ENCODE data around the gene FKBP4. TPM values are rescaled to one million over a fixed set of nuclear protein-coding genes. Genes with fewer than 3 reads are reported as not detected.

The FKBP4 gene
- total and polyA plus RNA-seq, 2 of the 13 experiments (the other 11 are each of a cell fraction or from before 2014, with no cell fraction given), result 25.7 to 66.1 TPM

DNA sequence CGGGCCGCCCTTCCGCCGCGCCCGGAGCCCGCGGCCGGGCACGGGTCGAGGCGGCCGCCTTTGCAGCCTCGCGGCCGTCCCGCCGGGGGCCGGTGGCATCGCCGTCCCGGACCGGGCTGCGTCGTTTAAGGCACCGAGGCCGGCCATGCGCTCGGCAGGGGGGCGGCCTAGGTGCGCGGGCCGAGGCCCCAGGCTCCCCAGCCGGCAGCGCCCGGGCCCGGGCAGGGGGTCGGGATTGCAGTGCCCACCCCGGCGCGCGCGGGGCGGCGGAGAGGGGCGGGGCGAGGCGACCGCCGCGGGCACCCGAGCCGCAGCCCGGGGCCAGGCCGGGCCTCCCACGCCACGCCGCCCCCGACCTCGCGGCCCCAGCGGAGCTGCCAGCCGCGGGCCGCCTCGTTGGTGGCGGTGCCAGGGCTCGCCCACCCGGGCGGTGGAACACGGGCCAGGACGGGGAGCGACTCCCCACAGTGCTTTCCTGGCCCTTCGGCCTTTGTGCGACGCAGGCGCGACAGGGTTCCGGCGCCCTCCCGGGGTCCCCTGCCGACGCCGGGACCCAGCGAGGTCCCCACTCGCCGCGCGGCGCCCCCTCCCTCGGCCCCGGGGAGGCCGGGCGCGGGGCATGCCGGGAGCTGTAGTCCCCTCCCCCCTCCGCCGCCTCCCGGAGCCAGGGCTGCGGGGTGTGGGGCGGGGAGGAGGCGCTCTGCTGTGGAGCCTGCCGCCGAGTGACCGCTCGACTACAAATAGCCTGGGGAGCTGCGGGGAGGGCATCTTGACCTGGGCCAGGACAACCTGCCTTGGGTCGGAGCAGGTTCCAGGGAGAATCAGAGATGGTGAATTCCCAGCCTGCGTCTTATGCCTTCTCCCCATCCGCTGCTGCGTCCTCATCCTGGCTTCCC, 769 bp downstream of the FKBP4 start (continued):
- TF ChIP-seq, protein P1, sequence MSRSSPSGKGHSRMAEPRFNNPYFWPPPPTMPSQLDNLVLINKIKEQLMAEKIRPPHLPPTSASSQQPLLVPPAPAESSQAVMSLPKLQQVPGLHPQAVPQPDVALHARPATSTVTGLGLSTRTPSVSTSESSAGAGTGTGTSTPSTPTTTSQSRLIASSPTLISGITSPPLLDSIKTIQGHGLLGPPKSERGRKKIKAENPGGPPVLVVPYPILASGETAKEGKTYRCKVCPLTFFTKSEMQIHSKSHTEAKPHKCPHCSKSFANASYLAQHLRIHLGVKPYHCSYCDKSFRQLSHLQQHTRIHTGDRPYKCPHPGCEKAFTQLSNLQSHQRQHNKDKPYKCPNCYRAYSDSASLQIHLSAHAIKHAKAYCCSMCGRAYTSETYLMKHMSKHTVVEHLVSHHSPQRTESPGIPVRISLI (CRISPR knock-in tag; IDR thresholded peaks at IDR 0.05; ENCODE audit: borderline replicate concordance), result no peak
- no peak for TF ChIP-seq ZNF644 (CRISPR knock-in tag; IDR thresholded peaks at IDR 0.05; ENCODE audit: low read depth)
- TF ChIP-seq, protein P2, sequence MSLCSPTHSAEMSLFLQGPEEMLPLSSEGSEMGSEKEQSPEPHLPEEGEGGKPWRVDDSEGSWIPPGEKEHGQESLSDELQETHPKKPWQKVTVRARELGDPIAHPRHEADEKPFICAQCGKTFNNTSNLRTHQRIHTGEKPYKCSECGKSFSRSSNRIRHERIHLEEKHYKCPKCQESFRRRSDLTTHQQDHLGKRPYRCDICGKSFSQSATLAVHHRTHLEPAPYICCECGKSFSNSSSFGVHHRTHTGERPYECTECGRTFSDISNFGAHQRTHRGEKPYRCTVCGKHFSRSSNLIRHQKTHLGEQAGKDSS (CRISPR knock-in tag; IDR thresholded peaks at IDR 0.05; ENCODE audit: borderline replicate concordance, low read depth), result no peak; the same call in 1 of the 2 replicates
- TF ChIP-seq ZSCAN20 (CRISPR knock-in tag; IDR thresholded peaks at IDR 0.05; ENCODE audit: borderline replicate concordance), result no peak
- TF ChIP-seq TBP (CRISPR knock-in tag; IDR thresholded peaks at IDR 0.05), result no peak
- TF ChIP-seq, protein P3, sequence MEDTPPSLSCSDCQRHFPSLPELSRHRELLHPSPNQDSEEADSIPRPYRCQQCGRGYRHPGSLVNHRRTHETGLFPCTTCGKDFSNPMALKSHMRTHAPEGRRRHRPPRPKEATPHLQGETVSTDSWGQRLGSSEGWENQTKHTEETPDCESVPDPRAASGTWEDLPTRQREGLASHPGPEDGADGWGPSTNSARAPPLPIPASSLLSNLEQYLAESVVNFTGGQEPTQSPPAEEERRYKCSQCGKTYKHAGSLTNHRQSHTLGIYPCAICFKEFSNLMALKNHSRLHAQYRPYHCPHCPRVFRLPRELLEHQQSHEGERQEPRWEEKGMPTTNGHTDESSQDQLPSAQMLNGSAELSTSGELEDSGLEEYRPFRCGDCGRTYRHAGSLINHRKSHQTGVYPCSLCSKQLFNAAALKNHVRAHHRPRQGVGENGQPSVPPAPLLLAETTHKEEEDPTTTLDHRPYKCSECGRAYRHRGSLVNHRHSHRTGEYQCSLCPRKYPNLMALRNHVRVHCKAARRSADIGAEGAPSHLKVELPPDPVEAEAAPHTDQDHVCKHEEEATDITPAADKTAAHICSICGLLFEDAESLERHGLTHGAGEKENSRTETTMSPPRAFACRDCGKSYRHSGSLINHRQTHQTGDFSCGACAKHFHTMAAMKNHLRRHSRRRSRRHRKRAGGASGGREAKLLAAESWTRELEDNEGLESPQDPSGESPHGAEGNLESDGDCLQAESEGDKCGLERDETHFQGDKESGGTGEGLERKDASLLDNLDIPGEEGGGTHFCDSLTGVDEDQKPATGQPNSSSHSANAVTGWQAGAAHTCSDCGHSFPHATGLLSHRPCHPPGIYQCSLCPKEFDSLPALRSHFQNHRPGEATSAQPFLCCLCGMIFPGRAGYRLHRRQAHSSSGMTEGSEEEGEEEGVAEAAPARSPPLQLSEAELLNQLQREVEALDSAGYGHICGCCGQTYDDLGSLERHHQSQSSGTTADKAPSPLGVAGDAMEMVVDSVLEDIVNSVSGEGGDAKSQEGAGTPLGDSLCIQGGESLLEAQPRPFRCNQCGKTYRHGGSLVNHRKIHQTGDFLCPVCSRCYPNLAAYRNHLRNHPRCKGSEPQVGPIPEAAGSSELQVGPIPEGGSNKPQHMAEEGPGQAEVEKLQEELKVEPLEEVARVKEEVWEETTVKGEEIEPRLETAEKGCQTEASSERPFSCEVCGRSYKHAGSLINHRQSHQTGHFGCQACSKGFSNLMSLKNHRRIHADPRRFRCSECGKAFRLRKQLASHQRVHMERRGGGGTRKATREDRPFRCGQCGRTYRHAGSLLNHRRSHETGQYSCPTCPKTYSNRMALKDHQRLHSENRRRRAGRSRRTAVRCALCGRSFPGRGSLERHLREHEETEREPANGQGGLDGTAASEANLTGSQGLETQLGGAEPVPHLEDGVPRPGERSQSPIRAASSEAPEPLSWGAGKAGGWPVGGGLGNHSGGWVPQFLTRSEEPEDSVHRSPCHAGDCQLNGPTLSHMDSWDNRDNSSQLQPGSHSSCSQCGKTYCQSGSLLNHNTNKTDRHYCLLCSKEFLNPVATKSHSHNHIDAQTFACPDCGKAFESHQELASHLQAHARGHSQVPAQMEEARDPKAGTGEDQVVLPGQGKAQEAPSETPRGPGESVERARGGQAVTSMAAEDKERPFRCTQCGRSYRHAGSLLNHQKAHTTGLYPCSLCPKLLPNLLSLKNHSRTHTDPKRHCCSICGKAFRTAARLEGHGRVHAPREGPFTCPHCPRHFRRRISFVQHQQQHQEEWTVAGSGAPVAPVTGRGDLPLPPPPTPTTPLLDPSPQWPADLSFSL (CRISPR knock-in tag; IDR thresholded peaks at IDR 0.05), result no peak
- peak; percentile 39; the same call in 1 of the 2 replicates for TF ChIP-seq ZNF564 (CRISPR knock-in tag; IDR thresholded peaks at IDR 0.05)
- no peak for TF ChIP-seq KAT7 (CRISPR knock-in tag; IDR thresholded peaks at IDR 0.05; ENCODE audit: borderline replicate concordance)
- TF ChIP-seq MED13 (CRISPR knock-in tag; IDR thresholded peaks at IDR 0.05), result no peak
- no peak for TF ChIP-seq CERS6 (CRISPR knock-in tag; IDR thresholded peaks at IDR 0.05)
- no peak for TF ChIP-seq ZNF296 (CRISPR knock-in tag; conservative IDR thresholded peaks at IDR 0.05)
- TF ChIP-seq ZNF800 (CRISPR knock-in tag; IDR thresholded peaks at IDR 0.05), result 0 out of 2 replicates have a peak, but pooled peaks have one; percentile 31
- TF ChIP-seq ZSCAN29 (CRISPR knock-in tag; conservative IDR thresholded peaks at IDR 0.05), result no peak
- TF ChIP-seq GABPA (IDR thresholded peaks at IDR 0.05; ENCODE audit: low read depth, low read length), result peak; percentile 38
- TF ChIP-seq GABPA (CRISPR knock-in tag; IDR thresholded peaks at IDR 0.05; ENCODE audit: low read depth), result no peak
- no peak for TF ChIP-seq RXRA (CRISPR knock-in tag; IDR thresholded peaks at IDR 0.05)
- no peak for TF ChIP-seq ZNF678 (CRISPR knock-in tag; IDR thresholded peaks at IDR 0.05)
- TF ChIP-seq ZNF232 (CRISPR knock-in tag; IDR thresholded peaks at IDR 0.05; ENCODE audit: borderline replicate concordance), result no peak

Measured in HepG2 (cell line).